ENCODE results near the gene WDR73.
A peak's percentile ranks its signal among the peaks of the same experiment; 100 is the strongest.

Gene WDR73

DNA sequence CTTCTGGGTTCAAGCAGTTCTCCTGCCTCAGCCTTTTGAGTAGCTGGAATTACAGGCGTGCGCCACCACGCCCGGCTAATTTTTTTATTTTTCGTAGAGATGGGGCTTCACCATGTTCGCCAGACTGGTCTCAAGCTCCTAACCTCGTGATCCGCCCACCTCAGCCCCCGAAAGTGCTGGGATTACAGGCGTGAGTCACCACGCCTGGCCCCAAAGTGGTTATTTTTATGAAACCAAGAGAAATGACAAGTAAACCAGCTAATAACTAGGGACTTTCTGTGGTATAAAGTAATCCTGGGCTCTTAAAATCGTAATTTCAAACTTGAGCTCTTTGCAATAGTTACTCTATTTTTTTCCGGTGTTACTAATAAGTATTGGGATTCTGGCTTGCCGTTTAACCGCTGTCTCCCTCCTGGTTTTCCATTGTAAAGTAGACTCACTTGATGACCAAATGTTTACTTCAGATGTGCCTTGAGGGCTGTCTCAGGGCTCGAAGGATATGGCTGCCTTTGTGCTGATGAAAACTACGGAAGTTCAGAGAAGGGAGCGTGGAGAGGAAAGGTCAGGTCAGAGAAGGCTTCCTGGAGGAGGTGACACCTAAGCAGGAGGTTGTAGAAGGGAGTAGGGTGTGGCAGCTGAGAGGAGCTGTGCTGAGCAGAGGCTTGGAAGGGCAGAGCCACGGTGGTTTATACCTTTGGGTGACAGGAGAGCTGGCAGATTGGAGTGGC lies 49.1 kb downstream of the WDR73 start:
- DNase-seq (ENCODE audit: low spot score) = no peak
- H3K36me3 ChIP-seq (ENCODE audit: low read depth) = 0 out of 2 replicates have a peak, but pooled peaks cover 7% of the 10 kb centered on the region
- no peak overlapping the region for H3K4me3 ChIP-seq (ENCODE audit: severe bottlenecking)
- no peak for ATAC-seq (ENCODE audit: low read depth)
- no peaks in the 10 kb centered on the region for H3K27me3 ChIP-seq (ENCODE audit: insufficient read depth, poor library complexity, severe bottlenecking)
- H3K27ac ChIP-seq (ENCODE audit: poor library complexity, severe bottlenecking) = no peak overlapping the region
- no peaks in the 10 kb centered on the region for H3K9me3 ChIP-seq (ENCODE audit: severe bottlenecking)
- H3K4me1 ChIP-seq (ENCODE audit: insufficient read depth, poor library complexity, severe bottlenecking) = peaks cover under 1% of the 10 kb centered on the region
- TF ChIP-seq, protein P1, sequence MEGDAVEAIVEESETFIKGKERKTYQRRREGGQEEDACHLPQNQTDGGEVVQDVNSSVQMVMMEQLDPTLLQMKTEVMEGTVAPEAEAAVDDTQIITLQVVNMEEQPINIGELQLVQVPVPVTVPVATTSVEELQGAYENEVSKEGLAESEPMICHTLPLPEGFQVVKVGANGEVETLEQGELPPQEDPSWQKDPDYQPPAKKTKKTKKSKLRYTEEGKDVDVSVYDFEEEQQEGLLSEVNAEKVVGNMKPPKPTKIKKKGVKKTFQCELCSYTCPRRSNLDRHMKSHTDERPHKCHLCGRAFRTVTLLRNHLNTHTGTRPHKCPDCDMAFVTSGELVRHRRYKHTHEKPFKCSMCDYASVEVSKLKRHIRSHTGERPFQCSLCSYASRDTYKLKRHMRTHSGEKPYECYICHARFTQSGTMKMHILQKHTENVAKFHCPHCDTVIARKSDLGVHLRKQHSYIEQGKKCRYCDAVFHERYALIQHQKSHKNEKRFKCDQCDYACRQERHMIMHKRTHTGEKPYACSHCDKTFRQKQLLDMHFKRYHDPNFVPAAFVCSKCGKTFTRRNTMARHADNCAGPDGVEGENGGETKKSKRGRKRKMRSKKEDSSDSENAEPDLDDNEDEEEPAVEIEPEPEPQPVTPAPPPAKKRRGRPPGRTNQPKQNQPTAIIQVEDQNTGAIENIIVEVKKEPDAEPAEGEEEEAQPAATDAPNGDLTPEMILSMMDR (IDR thresholded peaks at IDR 0.05; ENCODE audit: poor library complexity, severe bottlenecking) = no peak

DNA sequence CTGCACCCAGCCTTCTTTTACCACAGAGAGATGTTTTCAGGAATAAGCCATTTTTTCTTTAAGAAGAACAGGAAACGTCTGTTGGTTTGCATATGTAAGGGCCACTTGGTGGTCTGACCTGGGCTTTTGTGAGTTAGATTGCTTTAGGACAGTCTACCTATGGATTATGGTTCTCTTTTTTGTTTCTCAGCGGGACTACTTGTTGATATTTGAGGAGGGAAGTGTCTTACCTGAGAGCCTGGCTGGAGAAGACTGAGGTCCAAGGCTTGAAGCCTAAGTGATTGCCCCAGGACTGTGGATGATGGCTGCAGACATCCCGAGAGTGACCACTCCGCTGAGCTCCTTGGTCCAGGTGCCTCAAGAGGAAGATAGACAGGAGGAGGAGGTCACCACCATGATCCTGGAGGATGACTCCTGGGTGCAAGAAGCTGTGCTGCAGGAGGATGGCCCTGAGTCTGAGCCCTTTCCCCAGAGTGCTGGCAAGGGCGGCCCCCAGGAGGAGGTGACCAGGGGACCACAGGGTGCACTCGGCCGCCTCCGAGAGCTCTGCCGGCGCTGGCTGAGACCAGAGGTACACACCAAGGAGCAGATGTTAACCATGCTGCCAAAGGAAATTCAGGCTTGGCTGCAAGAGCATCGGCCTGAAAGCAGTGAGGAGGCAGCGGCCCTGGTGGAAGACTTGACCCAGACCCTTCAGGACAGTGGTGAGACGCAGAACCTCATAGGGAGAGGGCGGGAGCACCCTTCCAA lies 50.3 kb downstream of the WDR73 start:
- Histone ChIP-seq H3K4me1 (ENCODE audit: insufficient read depth, poor library complexity, severe bottlenecking) (peaks cover 3% of the 10 kb centered on the region), H3K27me3 (ENCODE audit: insufficient read depth, poor library complexity, severe bottlenecking) (no peaks in the 10 kb centered on the region), H3K9me3 (ENCODE audit: severe bottlenecking) (no peaks in the 10 kb centered on the region), H3K27ac (ENCODE audit: poor library complexity, severe bottlenecking) (no peak overlapping the region), H3K4me3 (ENCODE audit: severe bottlenecking) (no peak overlapping the region), H3K36me3 (ENCODE audit: low read depth) (0 out of 2 replicates have a peak, but pooled peaks cover 6% of the 10 kb centered on the region)
- DNase-seq (ENCODE audit: low spot score) = no peak
- TF ChIP-seq, protein P1 (IDR thresholded peaks at IDR 0.05; ENCODE audit: poor library complexity, severe bottlenecking) = no peak
- ATAC-seq (ENCODE audit: low read depth) = no peak

DNA sequence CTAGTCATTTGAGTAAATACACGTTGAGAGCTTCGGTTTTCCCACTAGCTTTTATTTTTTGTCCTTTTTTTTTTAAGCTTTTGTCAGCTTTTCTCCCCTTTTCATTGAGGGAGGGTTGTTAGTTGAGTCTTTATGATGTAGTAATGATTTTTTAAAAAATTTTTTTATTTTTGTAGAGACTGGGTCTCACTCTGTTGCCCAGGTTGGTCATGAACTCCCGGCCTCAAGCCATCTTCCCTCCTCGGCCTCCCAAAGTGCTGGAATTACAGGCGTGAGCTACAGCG lies 52.6 kb downstream of the WDR73 start:
- TF ChIP-seq, protein P1 (IDR thresholded peaks at IDR 0.05; ENCODE audit: poor library complexity, severe bottlenecking) = no peak
- peak overlapping the region; percentile 91 for H3K4me3 ChIP-seq (ENCODE audit: severe bottlenecking)
- ATAC-seq (ENCODE audit: low read depth) = no peak
- H3K36me3 ChIP-seq (ENCODE audit: low read depth) = 0 out of 2 replicates have a peak, but pooled peaks cover 5% of the 10 kb centered on the region
- no peaks in the 10 kb centered on the region for H3K9me3 ChIP-seq (ENCODE audit: severe bottlenecking)
- DNase-seq (ENCODE audit: low spot score) = peak; percentile 11
- no peaks in the 10 kb centered on the region for H3K27me3 ChIP-seq (ENCODE audit: insufficient read depth, poor library complexity, severe bottlenecking)
- H3K27ac ChIP-seq (ENCODE audit: poor library complexity, severe bottlenecking) = no peak overlapping the region
- H3K4me1 ChIP-seq (ENCODE audit: insufficient read depth, poor library complexity, severe bottlenecking) = peaks cover 3% of the 10 kb centered on the region

DNA sequence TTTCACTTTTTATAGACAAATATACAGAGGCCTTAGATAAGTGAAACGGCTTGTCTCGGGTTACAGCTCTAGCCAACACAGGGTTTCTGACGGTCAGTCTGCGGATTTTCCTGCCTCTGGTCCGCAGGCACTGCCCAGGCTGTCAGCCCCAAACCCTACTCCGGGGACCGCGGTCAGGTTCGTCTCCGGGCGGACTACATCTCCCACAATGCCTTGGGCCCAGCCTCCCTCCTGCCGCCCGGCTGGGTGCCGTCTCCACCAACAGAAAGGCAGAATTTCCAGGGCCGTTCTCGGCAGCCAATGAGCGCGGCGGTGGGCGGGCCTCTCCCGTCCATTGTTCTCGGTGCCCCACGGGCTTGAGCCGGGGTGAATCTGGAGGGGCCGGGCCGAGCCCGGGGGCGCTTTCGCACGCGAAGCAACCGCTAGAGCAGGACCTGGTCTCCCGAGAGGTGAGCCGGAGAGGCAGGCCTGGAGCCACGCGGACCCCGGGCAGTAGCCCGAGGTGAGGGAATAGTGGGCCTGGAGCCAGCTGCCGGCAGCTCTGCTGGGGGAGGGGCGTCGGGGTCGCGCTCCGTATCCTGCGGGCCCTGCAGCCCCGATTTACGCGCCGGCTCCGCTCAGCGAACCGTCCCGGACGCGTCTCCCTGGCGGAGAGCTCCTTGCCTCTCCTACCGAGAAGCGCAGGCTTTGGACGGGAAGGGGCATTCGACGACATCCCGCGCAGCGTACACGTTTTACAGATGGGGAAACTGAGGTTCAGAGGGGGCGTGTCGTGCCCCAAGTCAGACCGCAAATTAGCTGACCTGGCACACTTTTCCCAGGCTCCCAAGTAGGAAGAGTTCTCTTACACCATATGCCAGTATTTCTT lies 53.2 kb downstream of the WDR73 start, which contains the start of gene ZSCAN2:
Gene ZSCAN2, plus strand, starts transcription at position 323 of the 868 bp plus-strand sequence. CDS start 2,919 bp downstream, outside the sequence.
- peak within 1 kb of the TSS; percentile 91 for H3K4me3 ChIP-seq (ENCODE audit: severe bottlenecking)
- H3K27ac ChIP-seq (ENCODE audit: poor library complexity, severe bottlenecking) = no peak within 1 kb of the TSS
- 0 out of 2 replicates have a peak, but pooled peaks cover 5% of the 10 kb centered on the region for H3K36me3 ChIP-seq (ENCODE audit: low read depth)
- DNase-seq (ENCODE audit: low spot score) (peak; percentile 99), ATAC-seq (ENCODE audit: low read depth) (peak; percentile 98)
- H3K4me1 ChIP-seq (ENCODE audit: insufficient read depth, poor library complexity, severe bottlenecking) = peaks cover 3% of the 10 kb centered on the region
- no peaks in the 10 kb centered on the region for H3K27me3 ChIP-seq (ENCODE audit: insufficient read depth, poor library complexity, severe bottlenecking)
- H3K9me3 ChIP-seq (ENCODE audit: severe bottlenecking) = no peaks in the 10 kb centered on the region
- TF ChIP-seq, protein P1 (IDR thresholded peaks at IDR 0.05; ENCODE audit: poor library complexity, severe bottlenecking) = no peak

Data from RWPE2 (cell line).